ENCODE measurements around the gene GPX2.

DNA sequence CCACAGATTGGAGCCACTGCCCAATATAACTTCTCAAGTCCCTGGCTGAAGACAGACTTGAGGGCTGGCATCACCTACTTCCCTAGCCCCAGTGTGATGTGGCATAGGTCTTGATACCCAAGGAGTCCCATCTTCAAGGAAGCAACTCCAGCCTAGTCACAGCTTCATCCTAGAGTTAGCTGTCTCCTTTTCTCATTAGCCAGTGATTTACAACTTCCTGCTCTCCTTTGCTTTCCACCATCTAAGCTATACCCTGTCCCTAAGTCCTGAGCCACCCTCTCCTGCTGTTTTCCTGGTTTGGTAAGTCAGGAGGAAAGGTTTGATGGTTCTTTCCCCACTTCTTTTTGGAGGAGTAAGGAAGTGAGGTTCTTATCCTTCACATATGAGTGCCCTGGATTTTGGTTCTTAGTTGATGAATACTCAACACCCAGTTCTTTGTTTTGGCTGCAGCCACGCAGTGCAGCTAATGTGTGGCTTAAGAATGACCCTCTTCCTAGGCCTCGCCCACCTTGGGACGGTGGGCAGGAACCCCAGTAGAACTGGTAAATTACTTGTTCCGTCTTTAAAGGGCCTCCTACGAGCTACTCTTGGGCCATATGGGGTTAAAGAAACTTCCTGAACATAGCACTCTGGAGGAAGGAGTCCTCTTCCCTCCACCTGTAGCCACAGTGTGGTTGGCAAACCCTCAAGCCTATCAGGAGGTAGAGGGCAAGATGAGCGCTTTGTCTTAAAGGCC lies 3.9 kb upstream of the GPX2 start:
- TF ChIP-seq, protein P1, sequence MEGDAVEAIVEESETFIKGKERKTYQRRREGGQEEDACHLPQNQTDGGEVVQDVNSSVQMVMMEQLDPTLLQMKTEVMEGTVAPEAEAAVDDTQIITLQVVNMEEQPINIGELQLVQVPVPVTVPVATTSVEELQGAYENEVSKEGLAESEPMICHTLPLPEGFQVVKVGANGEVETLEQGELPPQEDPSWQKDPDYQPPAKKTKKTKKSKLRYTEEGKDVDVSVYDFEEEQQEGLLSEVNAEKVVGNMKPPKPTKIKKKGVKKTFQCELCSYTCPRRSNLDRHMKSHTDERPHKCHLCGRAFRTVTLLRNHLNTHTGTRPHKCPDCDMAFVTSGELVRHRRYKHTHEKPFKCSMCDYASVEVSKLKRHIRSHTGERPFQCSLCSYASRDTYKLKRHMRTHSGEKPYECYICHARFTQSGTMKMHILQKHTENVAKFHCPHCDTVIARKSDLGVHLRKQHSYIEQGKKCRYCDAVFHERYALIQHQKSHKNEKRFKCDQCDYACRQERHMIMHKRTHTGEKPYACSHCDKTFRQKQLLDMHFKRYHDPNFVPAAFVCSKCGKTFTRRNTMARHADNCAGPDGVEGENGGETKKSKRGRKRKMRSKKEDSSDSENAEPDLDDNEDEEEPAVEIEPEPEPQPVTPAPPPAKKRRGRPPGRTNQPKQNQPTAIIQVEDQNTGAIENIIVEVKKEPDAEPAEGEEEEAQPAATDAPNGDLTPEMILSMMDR (IDR thresholded peaks at IDR 0.05), result no peak
- no peak for TF ChIP-seq POLR2A (IDR thresholded peaks at IDR 0.05)

All from Peyer's patch (tissue), 4 donors.